ENCODE data around the gene MRPS26.

DNA sequence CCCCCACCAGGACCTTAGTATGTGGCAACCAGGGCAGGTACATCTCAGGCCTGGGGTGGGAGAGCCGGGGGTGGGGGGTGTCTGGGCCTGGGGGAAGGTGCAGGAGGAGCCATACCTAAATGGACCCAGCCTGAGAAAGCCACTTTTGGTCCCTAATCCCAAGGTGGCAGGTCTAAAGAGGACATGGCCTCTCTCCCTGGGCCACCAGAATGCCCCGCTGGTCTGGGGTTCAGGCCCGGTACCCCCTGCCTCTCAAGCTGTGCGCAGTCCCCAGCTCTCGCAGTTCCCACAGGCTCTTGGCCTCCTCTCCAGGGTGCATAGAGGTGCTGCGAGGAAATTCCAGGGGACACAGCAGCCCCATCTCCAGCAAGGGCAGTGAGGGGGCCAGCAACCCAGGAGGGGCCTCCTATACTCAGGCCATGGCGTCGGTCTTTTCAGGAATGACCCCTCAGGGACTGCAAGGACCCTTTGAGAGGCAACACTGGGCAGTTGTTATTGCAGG lies 39.8 kb downstream of the MRPS26 start:
- TF ChIP-seq YY1 (IDR thresholded peaks at IDR 0.05; ENCODE audit: extremely low read depth, insufficient replicate concordance, low read depth, low read length) (no peak), EZH2 (IDR thresholded peaks at IDR 0.05) (no peak), SRF (IDR thresholded peaks at IDR 0.05; ENCODE audit: low read depth) (no peak), RAD21 (IDR thresholded peaks at IDR 0.05; ENCODE audit: low read depth) (no peak), POLR2A (IDR thresholded peaks at IDR 0.05; ENCODE audit: borderline replicate concordance, extremely low read depth, insufficient read depth, insufficient read length) (no peak), ZNF274 (IDR thresholded peaks at IDR 0.05; ENCODE audit: low read depth, low read length) (no peak), SIN3A (IDR thresholded peaks at IDR 0.05; ENCODE audit: low read depth) (no peak)
- TF ChIP-seq, protein P1, sequence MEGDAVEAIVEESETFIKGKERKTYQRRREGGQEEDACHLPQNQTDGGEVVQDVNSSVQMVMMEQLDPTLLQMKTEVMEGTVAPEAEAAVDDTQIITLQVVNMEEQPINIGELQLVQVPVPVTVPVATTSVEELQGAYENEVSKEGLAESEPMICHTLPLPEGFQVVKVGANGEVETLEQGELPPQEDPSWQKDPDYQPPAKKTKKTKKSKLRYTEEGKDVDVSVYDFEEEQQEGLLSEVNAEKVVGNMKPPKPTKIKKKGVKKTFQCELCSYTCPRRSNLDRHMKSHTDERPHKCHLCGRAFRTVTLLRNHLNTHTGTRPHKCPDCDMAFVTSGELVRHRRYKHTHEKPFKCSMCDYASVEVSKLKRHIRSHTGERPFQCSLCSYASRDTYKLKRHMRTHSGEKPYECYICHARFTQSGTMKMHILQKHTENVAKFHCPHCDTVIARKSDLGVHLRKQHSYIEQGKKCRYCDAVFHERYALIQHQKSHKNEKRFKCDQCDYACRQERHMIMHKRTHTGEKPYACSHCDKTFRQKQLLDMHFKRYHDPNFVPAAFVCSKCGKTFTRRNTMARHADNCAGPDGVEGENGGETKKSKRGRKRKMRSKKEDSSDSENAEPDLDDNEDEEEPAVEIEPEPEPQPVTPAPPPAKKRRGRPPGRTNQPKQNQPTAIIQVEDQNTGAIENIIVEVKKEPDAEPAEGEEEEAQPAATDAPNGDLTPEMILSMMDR (IDR thresholded peaks at IDR 0.05 in 2 of 3, conservative IDR thresholded peaks at IDR 0.05 in 1 of 3; ENCODE audit: borderline replicate concordance in 1 of 3, insufficient read depth in 1 of 3, low read depth in 2 of 3, low read length in 2 of 3): no peak
- TF ChIP-seq, protein P2, sequence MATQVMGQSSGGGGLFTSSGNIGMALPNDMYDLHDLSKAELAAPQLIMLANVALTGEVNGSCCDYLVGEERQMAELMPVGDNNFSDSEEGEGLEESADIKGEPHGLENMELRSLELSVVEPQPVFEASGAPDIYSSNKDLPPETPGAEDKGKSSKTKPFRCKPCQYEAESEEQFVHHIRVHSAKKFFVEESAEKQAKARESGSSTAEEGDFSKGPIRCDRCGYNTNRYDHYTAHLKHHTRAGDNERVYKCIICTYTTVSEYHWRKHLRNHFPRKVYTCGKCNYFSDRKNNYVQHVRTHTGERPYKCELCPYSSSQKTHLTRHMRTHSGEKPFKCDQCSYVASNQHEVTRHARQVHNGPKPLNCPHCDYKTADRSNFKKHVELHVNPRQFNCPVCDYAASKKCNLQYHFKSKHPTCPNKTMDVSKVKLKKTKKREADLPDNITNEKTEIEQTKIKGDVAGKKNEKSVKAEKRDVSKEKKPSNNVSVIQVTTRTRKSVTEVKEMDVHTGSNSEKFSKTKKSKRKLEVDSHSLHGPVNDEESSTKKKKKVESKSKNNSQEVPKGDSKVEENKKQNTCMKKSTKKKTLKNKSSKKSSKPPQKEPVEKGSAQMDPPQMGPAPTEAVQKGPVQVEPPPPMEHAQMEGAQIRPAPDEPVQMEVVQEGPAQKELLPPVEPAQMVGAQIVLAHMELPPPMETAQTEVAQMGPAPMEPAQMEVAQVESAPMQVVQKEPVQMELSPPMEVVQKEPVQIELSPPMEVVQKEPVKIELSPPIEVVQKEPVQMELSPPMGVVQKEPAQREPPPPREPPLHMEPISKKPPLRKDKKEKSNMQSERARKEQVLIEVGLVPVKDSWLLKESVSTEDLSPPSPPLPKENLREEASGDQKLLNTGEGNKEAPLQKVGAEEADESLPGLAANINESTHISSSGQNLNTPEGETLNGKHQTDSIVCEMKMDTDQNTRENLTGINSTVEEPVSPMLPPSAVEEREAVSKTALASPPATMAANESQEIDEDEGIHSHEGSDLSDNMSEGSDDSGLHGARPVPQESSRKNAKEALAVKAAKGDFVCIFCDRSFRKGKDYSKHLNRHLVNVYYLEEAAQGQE (IDR thresholded peaks at IDR 0.05; ENCODE audit: low read depth): no peak
- TF ChIP-seq, protein P3, sequence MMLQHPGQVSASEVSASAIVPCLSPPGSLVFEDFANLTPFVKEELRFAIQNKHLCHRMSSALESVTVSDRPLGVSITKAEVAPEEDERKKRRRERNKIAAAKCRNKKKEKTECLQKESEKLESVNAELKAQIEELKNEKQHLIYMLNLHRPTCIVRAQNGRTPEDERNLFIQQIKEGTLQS (IDR thresholded peaks at IDR 0.05): no peak

Measured in HCT116 (cell line).